HCT116 (cell line): ENCODE results near the gene EMP2. TPM values are rescaled to one million over a fixed set of nuclear protein-coding genes. Genes with fewer than 3 reads are reported as not detected.

Experiments used
- ATAC-seq: fragments of 200-7000 bp; cut with Tn5 transposase; 2 replicates; pipeline ENCODE4 v1.9.1; 2020; ENCODE audit warnings: mild to moderate bottlenecking, moderate library complexity
- BruUV-seq: library from RNA; stranded (reverse); fragments of 400-500 nt; replicated peaks from 2 replicates; lab custom pipeline; 2021; lab: Mats Ljungman, UMichigan
- CTCF ChIA-PET: fragments of 300-600 bp; sonication (Branson Sonifier 250); formaldehyde crosslinking; loops from one replicate; lab custom pipeline; 2021; ENCODE audit warnings: antibody characterized with exemption; lab: Charles Lee
- POLR2A ChIA-PET: fragments of 300-600, 350-600 bp; sonication (Branson Sonifier 250); formaldehyde crosslinking; loops from one replicate; lab custom pipeline; 2021; ENCODE audit warnings: antibody characterized with exemption; lab: Charles Lee
- RAD21 ChIA-PET, 2 experiments: fragments of 300-600 bp; sonication (Branson Sonifier 250); formaldehyde crosslinking; loops; one replicate each; lab custom pipeline; 2023; ENCODE audit warnings: low total read pairs in 2 of 2; ENCODE audit not compliant: uncharacterized antibody in 2 of 2, unreplicated experiment in 2 of 2, low non-redundant PET in 1 of 2; lab: Charles Lee
- DNase-seq: peaks from one replicate; pipeline ENCODE4 v3.0.0-alpha.2; 2010; ENCODE audit warnings: low read depth, low spot score
- H2AFZ ChIP-seq: fragments of 200-600 bp; shearing (Covaris generic), sonication (generic); 2 replicates; pipeline ENCODE4 v1.6.1; 2017; ENCODE audit warnings: low read depth, mixed run types, mixed read lengths, antibody characterized with exemption, low read length; ENCODE audit not compliant: poor library complexity, severe bottlenecking
- H3K27ac ChIP-seq: 2 replicates; pipeline ENCODE4 v1.5.1; 2012; ENCODE audit warnings: low read depth, low read length
- H3K27me3 ChIP-seq: fragments of 200-600 bp; sonication (generic); 2 replicates; pipeline ENCODE4 v1.6.1; 2016; ENCODE audit warnings: mixed run types, low read length, mixed read lengths; ENCODE audit not compliant: insufficient read depth
- H3K36me3 ChIP-seq, 2 experiments: fragments of 200-500 bp in 1 of 2; fragments of 200-600 bp in 1 of 2; sonication (Bioruptor generic) in 1 of 2; sonication (generic) in 1 of 2; 2 replicates each; pipeline versions ENCODE4 v1.5.1 to v1.6.1; 2014 to 2016; ENCODE audit warnings: low read length in 2 of 2, inconsistent platforms in 1 of 2, mixed read lengths in 1 of 2, mixed run types in 1 of 2; ENCODE audit not compliant: insufficient read depth in 2 of 2, control insufficient read depth in 1 of 2
- H3K4me1 ChIP-seq, 2 experiments: fragments of 200-600 bp in 1 of 2; sonication (generic) in 1 of 2; 2 replicates each; pipeline versions ENCODE4 v1.5.1 to v1.6.1; 2012 to 2017; ENCODE audit warnings: low read length in 2 of 2, inconsistent platforms in 1 of 2, mild to moderate bottlenecking in 1 of 2, mixed read lengths in 1 of 2, mixed run types in 1 of 2, moderate library complexity in 1 of 2; ENCODE audit not compliant: insufficient read depth in 2 of 2, control insufficient read depth in 1 of 2
- H3K4me2 ChIP-seq: fragments of 200-600 bp; sonication (generic); 2 replicates; pipeline ENCODE4 v1.6.1; 2017; ENCODE audit warnings: mixed run types, low read length, mixed read lengths
- H3K4me3 ChIP-seq, 2 experiments: fragments of 200-600 bp in 1 of 2; sonication (generic) in 1 of 2; replicated peaks in 1 of 2; 2 replicates each; pipeline ENCODE4 v1.5.1; 2011 to 2016; ENCODE audit warnings: low read length in 2 of 2, control low read depth in 1 of 2, low read depth in 1 of 2, mild to moderate bottlenecking in 1 of 2, mixed read lengths in 1 of 2, mixed run types in 1 of 2
- H3K79me2 ChIP-seq: fragments of 200-600 bp; sonication (generic); 2 replicates; pipeline ENCODE4 v1.6.1; 2017; ENCODE audit warnings: mild to moderate bottlenecking, mixed run types, low read length, moderate library complexity, mixed read lengths; ENCODE audit not compliant: insufficient read depth
- H3K9ac ChIP-seq: fragments of 200-600 bp; sonication (generic); 2 replicates; pipeline ENCODE4 v1.6.1; 2016; ENCODE audit warnings: low read length, mixed read lengths
- H3K9me2 ChIP-seq: fragments of 200-600 bp; sonication (generic), shearing (Covaris generic); 2 replicates; pipeline ENCODE4 v1.6.1; 2017; ENCODE audit warnings: mixed run types, mild to moderate bottlenecking, moderate library complexity; ENCODE audit not compliant: insufficient read depth
- H3K9me3 ChIP-seq, 2 experiments: fragments of 200-500 bp in 1 of 2; fragments of 200-600 bp in 1 of 2; sonication (Bioruptor generic) in 1 of 2; sonication (generic) in 1 of 2; 2 replicates each; pipeline ENCODE4 v1.6.1; 2014 to 2017; ENCODE audit warnings: low read length in 2 of 2, mixed read lengths in 2 of 2, inconsistent platforms in 1 of 2, low read depth in 1 of 2, mild to moderate bottlenecking in 1 of 2, mixed run types in 1 of 2, moderate library complexity in 1 of 2; ENCODE audit not compliant: control insufficient read depth in 1 of 2, insufficient read depth in 1 of 2
- H4K20me1 ChIP-seq: fragments of 200-600 bp; sonication (generic), shearing (Covaris generic); 2 replicates; pipeline ENCODE4 v1.6.1; 2017; ENCODE audit warnings: mixed run types, mild to moderate bottlenecking, moderate library complexity; ENCODE audit not compliant: insufficient read depth
- CBX3 ChIP-seq: IDR thresholded peaks from 2 replicates; pipeline ENCODE4 v1.6.1; 2012; ENCODE audit warnings: low read depth
- CEBPB ChIP-seq: IDR thresholded peaks from 2 replicates; pipeline ENCODE4 v1.6.1; 2012; ENCODE audit warnings: low read depth
- EGR1 ChIP-seq: IDR thresholded peaks from 2 replicates; pipeline ENCODE4 v1.6.1; 2012; ENCODE audit warnings: low read depth
- ELF1 ChIP-seq: IDR thresholded peaks from 2 replicates; pipeline ENCODE4 v1.6.1; 2012; ENCODE audit warnings: low read depth, borderline replicate concordance
- EZH2 ChIP-seq: fragments of 200-600 bp; sonication (generic); IDR thresholded peaks from 2 replicates; pipeline ENCODE4 v1.6.1; 2017; ENCODE audit warnings: antibody characterized with exemption, mixed run types
- EZH2phosphoT487 ChIP-seq: fragments of 200-600 bp; IDR thresholded peaks from 2 replicates; pipeline ENCODE4 v1.6.1; 2018; ENCODE audit warnings: antibody characterized with exemption, borderline replicate concordance
- FOSL1 ChIP-seq: IDR thresholded peaks from 2 replicates; pipeline ENCODE4 v1.6.1; 2012; ENCODE audit warnings: low read depth
- JUND ChIP-seq: IDR thresholded peaks from 2 replicates; pipeline ENCODE4 v1.6.1; 2012
- POLR2A ChIP-seq: IDR thresholded peaks from 2 replicates; pipeline ENCODE4 v1.7.0; 2011; ENCODE audit warnings: borderline replicate concordance; ENCODE audit not compliant: insufficient read depth, insufficient read length; ENCODE audit errors: extremely low read depth
- RAD21 ChIP-seq: IDR thresholded peaks from 2 replicates; pipeline ENCODE4 v1.6.1; 2012; ENCODE audit warnings: low read depth, mild to moderate bottlenecking
- REST ChIP-seq: IDR thresholded peaks from 2 replicates; pipeline ENCODE4 v1.6.1; 2012; ENCODE audit warnings: low read depth
- SIN3A ChIP-seq: IDR thresholded peaks from 2 replicates; pipeline ENCODE4 v1.6.1; 2012; ENCODE audit warnings: low read depth
- TCF7L2 ChIP-seq: IDR thresholded peaks from 2 replicates; pipeline ENCODE4 v1.7.0; 2011; ENCODE audit warnings: borderline replicate concordance, inconsistent platforms; ENCODE audit not compliant: insufficient read depth, insufficient read length; ENCODE audit errors: extremely low read depth
- YY1 ChIP-seq: IDR thresholded peaks from 2 replicates; pipeline ENCODE4 v1.6.1; 2011; ENCODE audit warnings: low read length, low read depth, moderate library complexity, mild to moderate bottlenecking; ENCODE audit not compliant: insufficient replicate concordance; ENCODE audit errors: extremely low read depth
- ZFX ChIP-seq: fragments of 450-650 bp; IDR thresholded peaks from 2 replicates; pipeline ENCODE4 v1.6.1; 2017
- ZNF274 ChIP-seq: fragments of 200-500 bp; sonication (Bioruptor generic); IDR thresholded peaks from 2 replicates; pipeline ENCODE4 v1.6.1; 2014; ENCODE audit warnings: mild to moderate bottlenecking, low read depth, low read length, inconsistent platforms
- intact Hi-C: fragments of 100-400 bp; cut with micrococcal nuclease; formaldehyde crosslinking; loops from 2 replicates; pipeline ENCODE4 v1.10.0; 2022
- total RNA-seq: library from RNA; stranded (reverse); gene quantifications from one replicate; pipeline ENCODE4 v1.2.1, GENCODE V29; 2021; ENCODE audit not compliant: unreplicated experiment
- TF ChIP-seq, protein P1 (sequence below): IDR thresholded peaks from 2 replicates; pipeline ENCODE4 v1.6.1; 2012
- TF ChIP-seq, protein P2 (sequence below), 3 experiments: fragments of 200-600 bp in 1 of 3; sonication (generic) in 1 of 3; IDR thresholded peaks in 2 of 3; conservative IDR thresholded peaks in 1 of 3; 2 replicates each; pipeline ENCODE4 v1.5.1; 2012 to 2017; ENCODE audit warnings: low read depth in 2 of 3, low read length in 2 of 3, antibody characterized with exemption in 1 of 3, borderline replicate concordance in 1 of 3, control low read depth in 1 of 3, mild to moderate bottlenecking in 1 of 3, mixed read lengths in 1 of 3, mixed run types in 1 of 3, moderate library complexity in 1 of 3; ENCODE audit not compliant: insufficient read depth in 1 of 3

The EMP2 gene
- total RNA-seq, 1 experiment from 2014 or later: 32.6 TPM

GRCh38 chr16:10557750-10558149 is 22.6 kb downstream of the EMP2 start:
- CTCF ChIA-PET: no interaction called here
- RAD21 ChIA-PET: no interaction called here
- no TSS peak for BruUV-seq
- Histone ChIP-seq H3K36me3 (no peaks in the 10 kb centered on the region), H3K79me2 (no peaks in the 10 kb centered on the region; the same call in 1 of the 2 replicates), H3K4me1 (no peaks in the 10 kb centered on the region), H2AFZ (no peak overlapping the region), H3K9me3 (0 out of 4 replicates have a peak, but pooled peaks cover 0 to 6% of the 10 kb centered on the region in 2 experiments), H3K4me2 (no peak overlapping the region), H3K9me2 (no peaks in the 10 kb centered on the region), H3K4me3 (no peak overlapping the region), H3K27ac (no peak overlapping the region), H3K27me3 (no peaks in the 10 kb centered on the region), H3K9ac (no peak overlapping the region), H4K20me1 (no peaks in the 10 kb centered on the region)
- TF ChIP-seq ELF1: no peak
- no peak for TF ChIP-seq YY1
- TF ChIP-seq EZH2: no peak
- no peak for TF ChIP-seq ZFX
- no peak for TF ChIP-seq RAD21
- no peak for TF ChIP-seq EGR1
- TF ChIP-seq POLR2A: no peak
- no peak for TF ChIP-seq ZNF274
- TF ChIP-seq, protein P1, sequence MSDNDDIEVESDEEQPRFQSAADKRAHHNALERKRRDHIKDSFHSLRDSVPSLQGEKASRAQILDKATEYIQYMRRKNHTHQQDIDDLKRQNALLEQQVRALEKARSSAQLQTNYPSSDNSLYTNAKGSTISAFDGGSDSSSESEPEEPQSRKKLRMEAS: no peak
- no peak for TF ChIP-seq REST
- no peak for TF ChIP-seq SIN3A
- TF ChIP-seq CBX3: no peak
- no peak for TF ChIP-seq TCF7L2
- TF ChIP-seq JUND: no peak
- TF ChIP-seq, protein P2, sequence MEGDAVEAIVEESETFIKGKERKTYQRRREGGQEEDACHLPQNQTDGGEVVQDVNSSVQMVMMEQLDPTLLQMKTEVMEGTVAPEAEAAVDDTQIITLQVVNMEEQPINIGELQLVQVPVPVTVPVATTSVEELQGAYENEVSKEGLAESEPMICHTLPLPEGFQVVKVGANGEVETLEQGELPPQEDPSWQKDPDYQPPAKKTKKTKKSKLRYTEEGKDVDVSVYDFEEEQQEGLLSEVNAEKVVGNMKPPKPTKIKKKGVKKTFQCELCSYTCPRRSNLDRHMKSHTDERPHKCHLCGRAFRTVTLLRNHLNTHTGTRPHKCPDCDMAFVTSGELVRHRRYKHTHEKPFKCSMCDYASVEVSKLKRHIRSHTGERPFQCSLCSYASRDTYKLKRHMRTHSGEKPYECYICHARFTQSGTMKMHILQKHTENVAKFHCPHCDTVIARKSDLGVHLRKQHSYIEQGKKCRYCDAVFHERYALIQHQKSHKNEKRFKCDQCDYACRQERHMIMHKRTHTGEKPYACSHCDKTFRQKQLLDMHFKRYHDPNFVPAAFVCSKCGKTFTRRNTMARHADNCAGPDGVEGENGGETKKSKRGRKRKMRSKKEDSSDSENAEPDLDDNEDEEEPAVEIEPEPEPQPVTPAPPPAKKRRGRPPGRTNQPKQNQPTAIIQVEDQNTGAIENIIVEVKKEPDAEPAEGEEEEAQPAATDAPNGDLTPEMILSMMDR (IDR thresholded peaks at IDR 0.05 in 2 of 3, conservative IDR thresholded peaks at IDR 0.05 in 1 of 3; ENCODE audit: borderline replicate concordance in 1 of 3, insufficient read depth in 1 of 3, low read depth in 2 of 3, low read length in 2 of 3): no peak
- TF ChIP-seq FOSL1: no peak
- TF ChIP-seq EZH2phosphoT487: no peak
- no peak for TF ChIP-seq CEBPB
- POLR2A ChIA-PET: no interaction called here
- intact Hi-C loops: no loop called here
- DNase-seq (no peak), ATAC-seq (no peak)
